Cardiac septum (tissue), 1 donor: ENCODE results near the gene BNC2. TPM values are rescaled to one million over a fixed set of nuclear protein-coding genes. Genes with fewer than 3 reads are reported as not detected.

Experiments
- DNase-seq: peaks from one replicate; pipeline ENCODE4 v3.0.0-alpha.2; 2020; ENCODE audit warnings: low spot score
- intact Hi-C: fragments of 100-400 bp; cut with DNase I; formaldehyde crosslinking; loops from one replicate; pipeline ENCODE4 v1.14.0; 2022
- total RNA-seq: library from RNA; stranded (reverse); fragmentation: NEBNext Ultra II Directional; extraction: Animal tissue kit (Norgen Biotek cat#: 25700); gene quantifications from one replicate; pipeline ENCODE4 v1.2.1, GENCODE V29; 2021
- donor health status: DM: no; HTN: no; CAD: no.

The BNC2 gene
- total RNA-seq, 1 donor from 2014 or later, result 6.6 TPM

GRCh38 chr9:16824545-16825330, 45.7 kb downstream of the BNC2 start:
- intact Hi-C loops, result no loop called here
- no peak for DNase-seq

GRCh38 chr9:16823906-16824305, 46.6 kb downstream of the BNC2 start:
- intact Hi-C loops, result no loop called here

GRCh38 chr9:16821344-16821743, 49.1 kb downstream of the BNC2 start:
- no peak for DNase-seq
- intact Hi-C loops, result no loop called here

More at GRCh38 chr9:16823906-16824305, 46.6 kb downstream of the BNC2 start:
- DNase-seq, result no peak

- intact Hi-C loops, result no loop called here
- DNase-seq, result no peak
These were observed 53.0 kb downstream of the BNC2 start for GRCh38 chr9:16817514-16817913.

GRCh38 chr9:16817002-16817401, 53.5 kb downstream of the BNC2 start:
- DNase-seq, result no peak
- intact Hi-C loops, result no loop called here

GRCh38 chr9:16816011-16816410, 54.5 kb downstream of the BNC2 start:
- DNase-seq, result no peak
- intact Hi-C loops, result no loop called here

GRCh38 chr9:16815079-16815478, 55.4 kb downstream of the BNC2 start:
- no peak for DNase-seq
- intact Hi-C loops, result no loop called here

GRCh38 chr9:16813838-16814237, 56.6 kb downstream of the BNC2 start:
- intact Hi-C loops, result no loop called here
- DNase-seq, result no peak

- DNase-seq, result no peak
- intact Hi-C loops, result no loop called here
These were observed 58.3 kb downstream of the BNC2 start for GRCh38 chr9:16811987-16812685.

GRCh38 chr9:16809912-16810610, 60.4 kb downstream of the BNC2 start:
- intact Hi-C loops, result no loop called here
- DNase-seq, result no peak

- no peak for DNase-seq
These were observed 63.8 kb downstream of the BNC2 start for GRCh38 chr9:16806674-16807073.

GRCh38 chr9:16803648-16804047, 66.8 kb downstream of the BNC2 start:
- intact Hi-C loops, result no loop called here
- no peak for DNase-seq

More at GRCh38 chr9:16806674-16807073, 63.8 kb downstream of the BNC2 start:
- intact Hi-C loops, result no loop called here

GRCh38 chr9:16801871-16802466, 68.5 kb downstream of the BNC2 start:
- DNase-seq, result no peak
- intact Hi-C loops, result no loop called here

GRCh38 chr9:16796304-16796825, 74.1 kb downstream of the BNC2 start:
- no peak for DNase-seq
- intact Hi-C loops, result no loop called here

- intact Hi-C loops, result no loop called here
- DNase-seq, result no peak
These were observed 75.4 kb downstream of the BNC2 start for GRCh38 chr9:16794871-16795639.

- intact Hi-C loops, result no loop called here
- DNase-seq, result no peak
These were observed 76.4 kb downstream of the BNC2 start for GRCh38 chr9:16794103-16794502.

- intact Hi-C loops, result no loop called here
- DNase-seq, result no peak
These were observed 82.7 kb downstream of the BNC2 start for GRCh38 chr9:16787724-16788123.

- intact Hi-C loops, result no loop called here
- no peak for DNase-seq
These were observed 86.5 kb downstream of the BNC2 start for GRCh38 chr9:16784002-16784401.

GRCh38 chr9:16782490-16782889, 88.0 kb downstream of the BNC2 start:
- intact Hi-C loops, result no loop called here
- no peak for DNase-seq
